Measurements from ENCODE around the gene PRAME.
"Not testable (repeated sequence)": the region's sequence is repeated elsewhere in the genome, so short reads cannot be mapped to it uniquely, and the experiment has no call there.

PRAME gene

GRCh38 chr22:22590136-22590891 is 31.2 kb upstream of the PRAME start:
- peaks cover 53% of the 10 kb centered on the region for H3K27me3 Mint-ChIP-seq
- no peaks in the 10 kb centered on the region for H3K4me1 Mint-ChIP-seq
- no peak overlapping the region for H3K4me3 Mint-ChIP-seq
- no peaks in the 10 kb centered on the region for H3K36me3 Mint-ChIP-seq
- no peak for DNase-seq
- H3K27ac Mint-ChIP-seq, result no peak overlapping the region
- no peaks in the 10 kb centered on the region for H3K9me3 Mint-ChIP-seq
- CTCF ChIA-PET, result interaction anchor here (0.6 to 6.9 kb wide), 7 partner anchors 9 to 126 kb away, joined by 3 to 44 read pairs (median 3); no protein-coding TSS in a partner anchor

GRCh38 chr22:22588485-22589164 is 29.6 kb upstream of the PRAME start:
- CTCF ChIA-PET, result interaction anchor here (1.2 to 6.9 kb wide), 8 partner anchors 12 to 157 kb away, joined by 4 to 44 read pairs (median 8); partner anchors contain the start of gene PRAME
- H3K27ac Mint-ChIP-seq, result no peak overlapping the region
- no peaks in the 10 kb centered on the region for H3K4me1 Mint-ChIP-seq
- no peaks in the 10 kb centered on the region for H3K9me3 Mint-ChIP-seq
- H3K27me3 Mint-ChIP-seq, result peaks cover 52% of the 10 kb centered on the region
- no peak for DNase-seq
- no peaks in the 10 kb centered on the region for H3K36me3 Mint-ChIP-seq
- no peak overlapping the region for H3K4me3 Mint-ChIP-seq

- Mint-ChIP-seq H3K27me3 (peaks cover 52% of the 10 kb centered on the region), H3K4me1 (no peaks in the 10 kb centered on the region)
Measured at GRCh38 chr22:22587577-22588188, 28.6 kb upstream of the PRAME start.

GRCh38 chr22:22584722-22585121 is 25.7 kb upstream of the PRAME start:
- no peaks in the 10 kb centered on the region for H3K9me3 Mint-ChIP-seq
- H3K27ac Mint-ChIP-seq, result no peak overlapping the region
- no peak overlapping the region for H3K4me3 Mint-ChIP-seq
- H3K36me3 Mint-ChIP-seq, result no peaks in the 10 kb centered on the region
- CTCF ChIA-PET, result interaction anchor here (6.9 kb wide), 1 partner anchor 8 kb away, joined by 44 read pairs; no protein-coding TSS in a partner anchor
- H3K4me1 Mint-ChIP-seq, result no peaks in the 10 kb centered on the region
- DNase-seq, result no peak
- peaks cover 46% of the 10 kb centered on the region for H3K27me3 Mint-ChIP-seq

More at GRCh38 chr22:22587577-22588188, 28.6 kb upstream of the PRAME start:
- H3K36me3 Mint-ChIP-seq, result no peaks in the 10 kb centered on the region
- H3K27ac Mint-ChIP-seq, result no peak overlapping the region
- no peaks in the 10 kb centered on the region for H3K9me3 Mint-ChIP-seq
- CTCF ChIA-PET, result interaction anchor here (0.8 to 6.9 kb wide), 20 partner anchors 11 to 520 kb away, joined by 3 to 44 read pairs (median 4); partner anchors contain the start of gene PRAME
- no peak overlapping the region for H3K4me3 Mint-ChIP-seq
- DNase-seq, result no peak

GRCh38 chr22:22583030-22583429 is 24.0 kb upstream of the PRAME start:
- no peak for DNase-seq
- no peak overlapping the region for H3K4me3 Mint-ChIP-seq
- H3K4me1 Mint-ChIP-seq, result no peaks in the 10 kb centered on the region
- H3K9me3 Mint-ChIP-seq, result no peaks in the 10 kb centered on the region
- no peak overlapping the region for H3K27ac Mint-ChIP-seq
- H3K27me3 Mint-ChIP-seq, result peaks cover 35% of the 10 kb centered on the region
- no peaks in the 10 kb centered on the region for H3K36me3 Mint-ChIP-seq
- CTCF ChIA-PET, result interaction anchor here (0.7 kb wide), 2 partner anchors 22 to 33 kb away, joined by 3 read pairs; no protein-coding TSS in a partner anchor

- H3K27ac Mint-ChIP-seq, H3K4me1 Mint-ChIP-seq, H3K36me3 Mint-ChIP-seq, DNase-seq, H3K9me3 Mint-ChIP-seq, H3K4me3 Mint-ChIP-seq: not testable (repeated sequence)
- peaks cover 26% of the 10 kb centered on the region for H3K27me3 Mint-ChIP-seq
- CTCF ChIA-PET, result interaction anchor here (0.8 kb wide), 1 partner anchor 9 kb away, joined by 3 read pairs; no protein-coding TSS in a partner anchor
Measured at GRCh38 chr22:22581524-22581923, 22.5 kb upstream of the PRAME start.

- Mint-ChIP-seq H3K4me3 (no peak overlapping the region), H3K27me3 (peaks cover 31% of the 10 kb centered on the region), H3K27ac (no peak overlapping the region), H3K4me1 (no peaks in the 10 kb centered on the region), H3K9me3 (no peaks in the 10 kb centered on the region), H3K36me3 (no peaks in the 10 kb centered on the region)
- DNase-seq, result no peak
- CTCF ChIA-PET, result interaction anchor here (1.6 kb wide), 1 partner anchor 11 kb away, joined by 3 read pairs; no protein-coding TSS in a partner anchor
Measured at GRCh38 chr22:22579869-22580604, 21.0 kb upstream of the PRAME start.

GRCh38 chr22:22578702-22579424 is 19.8 kb upstream of the PRAME start:
- H3K9me3 Mint-ChIP-seq, result no peaks in the 10 kb centered on the region
- no peak overlapping the region for H3K27ac Mint-ChIP-seq
- CTCF ChIA-PET, result interaction anchor here (1.6 kb wide), 1 partner anchor 12 kb away, joined by 3 read pairs; no protein-coding TSS in a partner anchor
- no peak for DNase-seq
- no peak overlapping the region for H3K4me3 Mint-ChIP-seq
- peaks cover 30% of the 10 kb centered on the region for H3K27me3 Mint-ChIP-seq
- no peaks in the 10 kb centered on the region for H3K4me1 Mint-ChIP-seq
- no peaks in the 10 kb centered on the region for H3K36me3 Mint-ChIP-seq

- H3K36me3 Mint-ChIP-seq, result no peaks in the 10 kb centered on the region
- H3K4me1 Mint-ChIP-seq, result no peaks in the 10 kb centered on the region
- H3K27me3 Mint-ChIP-seq, result peaks cover 37% of the 10 kb centered on the region
- H3K4me3 Mint-ChIP-seq, result no peak overlapping the region
- H3K9me3 Mint-ChIP-seq, result no peaks in the 10 kb centered on the region
- H3K27ac Mint-ChIP-seq, result no peak overlapping the region
- no peak for DNase-seq
- CTCF ChIA-PET, result interaction anchor here (1.0 to 3.6 kb wide), 10 partner anchors 11 to 281 kb away, joined by 3 to 44 read pairs (median 4); partner anchors contain the start of gene PRAME
Measured at GRCh38 chr22:22576989-22577427, 17.9 kb upstream of the PRAME start.

GRCh38 chr22:22576244-22576988 is 17.4 kb upstream of the PRAME start:
- H3K4me3 Mint-ChIP-seq, result no peak overlapping the region
- DNase-seq, result peak; percentile 51
- CTCF ChIA-PET, result interaction anchor here (1.0 to 3.6 kb wide), 11 partner anchors 12 to 282 kb away, joined by 3 to 44 read pairs (median 3); partner anchors contain the start of gene PRAME
- no peaks in the 10 kb centered on the region for H3K4me1 Mint-ChIP-seq
- H3K36me3 Mint-ChIP-seq, result no peaks in the 10 kb centered on the region
- no peaks in the 10 kb centered on the region for H3K9me3 Mint-ChIP-seq
- peaks cover 41% of the 10 kb centered on the region for H3K27me3 Mint-ChIP-seq
- no peak overlapping the region for H3K27ac Mint-ChIP-seq

GRCh38 chr22:22574361-22574760 is 15.3 kb upstream of the PRAME start:
- H3K36me3 Mint-ChIP-seq, result no peaks in the 10 kb centered on the region
- no peak for DNase-seq
- H3K27ac Mint-ChIP-seq, result no peak overlapping the region
- no peaks in the 10 kb centered on the region for H3K9me3 Mint-ChIP-seq
- CTCF ChIA-PET, result interaction anchor here (1.3 kb wide), 1 partner anchor 92 kb away, joined by 3 read pairs; no protein-coding TSS in a partner anchor
- no peak overlapping the region for H3K4me3 Mint-ChIP-seq
- peaks cover 47% of the 10 kb centered on the region for H3K27me3 Mint-ChIP-seq
- no peaks in the 10 kb centered on the region for H3K4me1 Mint-ChIP-seq

- H3K4me3 Mint-ChIP-seq, result no peak overlapping the region
- H3K9me3 Mint-ChIP-seq, result no peaks in the 10 kb centered on the region
- H3K4me1 Mint-ChIP-seq, result no peaks in the 10 kb centered on the region
- no peaks in the 10 kb centered on the region for H3K36me3 Mint-ChIP-seq
- H3K27ac Mint-ChIP-seq, result no peak overlapping the region
- peaks cover 52% of the 10 kb centered on the region for H3K27me3 Mint-ChIP-seq
- CTCF ChIA-PET, result interaction anchor here (1.3 kb wide), 1 partner anchor 93 kb away, joined by 3 read pairs; no protein-coding TSS in a partner anchor
- DNase-seq, result no peak
Measured at GRCh38 chr22:22573047-22573889, 14.2 kb upstream of the PRAME start.

Data from activated naive CD4-positive, alpha-beta T cell treated with anti-CD3 and anti-CD28 coated beads, Interleukin-2, amount 10 ng/mL, durations not matched to agents 7 days and 5 days (primary cell).